Natural killer cell (primary cell): ENCODE data around the gene TGM2. TPM values are rescaled to one million over a fixed set of nuclear protein-coding genes. Genes with fewer than 3 reads are reported as not detected.

Experiments
- ATAC-seq, 3 donors: fragments of 150-1000 bp in 2 of 3; fragments of 200-7000 bp in 1 of 3; cut with Tn5 transposase; 1 replicate in 1 of 3; 2 replicates in 2 of 3; pipeline ENCODE4 v1.10.0; 2021; ENCODE audit warnings: mild to moderate bottlenecking in 2 of 3, moderate library complexity in 2 of 3
- DNase-seq, 2 donors: peaks; one replicate each; pipeline versions ENCODE4 v3.0.0 to v3.0.0-alpha.2; 2013 to 2021; ENCODE audit warnings: mixed read lengths in 1 of 2
- H3K27ac ChIP-seq: one replicate; pipeline ENCODE4 v1.5.1; 2013; ENCODE audit warnings: mild to moderate bottlenecking, low read length
- H3K27me3 ChIP-seq: one replicate; pipeline ENCODE4 v1.6.1; 2013; ENCODE audit warnings: low read length; ENCODE audit not compliant: control insufficient read depth, insufficient read depth
- H3K36me3 ChIP-seq: one replicate; pipeline ENCODE4 v1.6.1; 2013; ENCODE audit warnings: low read length; ENCODE audit not compliant: control insufficient read depth, insufficient read depth
- H3K4me1 ChIP-seq: one replicate; pipeline ENCODE4 v1.6.1; 2013; ENCODE audit warnings: low read length; ENCODE audit not compliant: control insufficient read depth, insufficient read depth
- H3K4me3 ChIP-seq: one replicate; pipeline ENCODE4 v1.5.1; 2013; ENCODE audit warnings: low read length
- H3K9me3 ChIP-seq: one replicate; pipeline ENCODE4 v1.6.1; 2013; ENCODE audit warnings: low read length; ENCODE audit not compliant: control insufficient read depth, insufficient read depth
- H3K27ac Mint-ChIP-seq, 2 donors: one replicate each; pipeline ENCODE4 v1.8.0; 2022; ENCODE audit warnings: mild to moderate bottlenecking in 2 of 2, mixed read lengths in 2 of 2, moderate library complexity in 1 of 2
- H3K27me3 Mint-ChIP-seq, 2 donors: one replicate each; pipeline ENCODE4 v1.8.0; 2022; ENCODE audit warnings: low read depth in 2 of 2, mixed read lengths in 2 of 2
- H3K36me3 Mint-ChIP-seq: one replicate; pipeline ENCODE4 v1.8.0; 2022; ENCODE audit warnings: mixed read lengths
- H3K4me1 Mint-ChIP-seq, 2 donors: one replicate each; pipeline ENCODE4 v1.8.0; 2022; ENCODE audit warnings: mixed read lengths in 2 of 2
- H3K4me3 Mint-ChIP-seq: one replicate; pipeline ENCODE4 v1.8.0; 2022; ENCODE audit warnings: mild to moderate bottlenecking, moderate library complexity, mixed read lengths
- H3K9me3 Mint-ChIP-seq, 2 donors: one replicate each; pipeline ENCODE4 v1.8.0; 2022; ENCODE audit warnings: mixed read lengths in 2 of 2
- WGBS: methylation state at CpG from one replicate; pipeline ENCODE4 v1.1.7; 2013; ENCODE audit warnings: missing lambda C conversion rate; ENCODE audit not compliant: insufficient coverage; 5-methylcytosine and 5-hydroxymethylcytosine counted together
- intact Hi-C: fragments of 100-400 bp; cut with micrococcal nuclease; formaldehyde crosslinking; loops from one replicate; pipeline ENCODE4 v1.14.2; 2022
- total RNA-seq, 4 donors: library from RNA; stranded (reverse); fragments of 120-200 nt in 1 of 4; gene quantifications; one replicate each; pipeline versions ENCODE4 v1.2.3 to v1.2.4, GENCODE V29; 2013 to 2022
- TF ChIP-seq, protein P1 (sequence below): fragments of 200-600 bp; IDR thresholded peaks from one replicate; pipeline ENCODE4 v1.8.0; 2022; ENCODE audit warnings: antibody characterized with exemption

The TGM2 gene
- total RNA-seq, 3 donors from 2014 or later (not counting 1 experiment from before 2014, with no cell fraction given): 0.33 TPM; not detected in 1

DNA sequence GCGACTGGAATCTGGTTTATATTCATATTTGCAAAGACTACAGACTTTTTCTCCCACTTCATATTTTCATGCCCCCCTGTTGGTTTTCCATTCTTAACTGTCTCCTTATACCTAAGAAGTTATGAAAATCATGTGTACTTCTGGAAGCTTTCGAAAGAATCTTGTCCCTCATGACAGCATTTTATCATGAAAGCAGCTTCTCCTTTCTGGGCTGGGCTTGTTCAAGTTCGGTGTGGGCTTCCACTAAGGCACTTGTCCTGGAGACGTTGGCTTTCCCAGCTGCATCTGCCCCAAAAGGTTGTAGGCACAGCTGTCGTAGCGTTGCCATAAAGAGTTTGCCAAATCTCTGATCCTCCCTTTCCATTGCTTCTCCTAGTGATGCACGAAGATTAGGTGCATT, 75.0 kb downstream of the TGM2 start:
- no peaks in the 10 kb centered on the region for H3K9me3 Mint-ChIP-seq
- Histone ChIP-seq H3K27me3 (no peaks in the 10 kb centered on the region), H3K4me1 (peaks cover 33% of the 10 kb centered on the region), H3K27ac (no peak overlapping the region), H3K9me3 (no peaks in the 10 kb centered on the region), H3K4me3 (no peak overlapping the region), H3K36me3 (peaks cover 31% of the 10 kb centered on the region)
- intact Hi-C loops: no loop called here
- H3K4me3 Mint-ChIP-seq: no peak overlapping the region
- no peak for DNase-seq
- no peaks in the 10 kb centered on the region for H3K36me3 Mint-ChIP-seq
- TF ChIP-seq, protein P1, sequence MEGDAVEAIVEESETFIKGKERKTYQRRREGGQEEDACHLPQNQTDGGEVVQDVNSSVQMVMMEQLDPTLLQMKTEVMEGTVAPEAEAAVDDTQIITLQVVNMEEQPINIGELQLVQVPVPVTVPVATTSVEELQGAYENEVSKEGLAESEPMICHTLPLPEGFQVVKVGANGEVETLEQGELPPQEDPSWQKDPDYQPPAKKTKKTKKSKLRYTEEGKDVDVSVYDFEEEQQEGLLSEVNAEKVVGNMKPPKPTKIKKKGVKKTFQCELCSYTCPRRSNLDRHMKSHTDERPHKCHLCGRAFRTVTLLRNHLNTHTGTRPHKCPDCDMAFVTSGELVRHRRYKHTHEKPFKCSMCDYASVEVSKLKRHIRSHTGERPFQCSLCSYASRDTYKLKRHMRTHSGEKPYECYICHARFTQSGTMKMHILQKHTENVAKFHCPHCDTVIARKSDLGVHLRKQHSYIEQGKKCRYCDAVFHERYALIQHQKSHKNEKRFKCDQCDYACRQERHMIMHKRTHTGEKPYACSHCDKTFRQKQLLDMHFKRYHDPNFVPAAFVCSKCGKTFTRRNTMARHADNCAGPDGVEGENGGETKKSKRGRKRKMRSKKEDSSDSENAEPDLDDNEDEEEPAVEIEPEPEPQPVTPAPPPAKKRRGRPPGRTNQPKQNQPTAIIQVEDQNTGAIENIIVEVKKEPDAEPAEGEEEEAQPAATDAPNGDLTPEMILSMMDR: no peak
- 98% methylated on average over 6 of the region's 7 CpGs for WGBS
- H3K27ac Mint-ChIP-seq: peak overlapping the region; percentile 72 to 98
- ATAC-seq: no peak
- no peaks in the 10 kb centered on the region for H3K27me3 Mint-ChIP-seq
- peaks cover 51 to 58% of the 10 kb centered on the region in 2 donors for H3K4me1 Mint-ChIP-seq

DNA sequence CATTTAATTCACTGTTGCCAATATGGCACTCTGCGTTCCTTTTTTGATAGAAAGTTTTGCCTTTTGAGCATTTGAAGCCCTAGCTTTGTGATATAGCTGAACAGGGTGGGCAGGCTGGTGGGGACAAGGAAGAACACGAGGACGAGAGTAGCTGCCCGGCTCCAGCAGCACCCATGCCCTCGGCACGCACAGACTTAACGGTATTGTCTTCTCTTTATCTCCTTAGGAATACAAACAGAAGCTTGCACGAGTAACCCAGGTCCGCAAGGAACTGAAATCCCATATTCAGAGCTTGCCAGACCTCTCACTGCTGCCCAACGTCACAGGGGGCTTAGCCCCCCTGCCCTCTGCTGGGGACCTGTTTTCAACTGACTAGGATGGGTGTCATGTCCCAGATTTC, 75.6 kb downstream of the TGM2 start:
- ATAC-seq (no peak), DNase-seq (no peak)
- Histone ChIP-seq H3K4me3 (no peak overlapping the region), H3K9me3 (no peaks in the 10 kb centered on the region), H3K36me3 (peaks cover 37% of the 10 kb centered on the region), H3K27ac (no peak overlapping the region), H3K27me3 (no peaks in the 10 kb centered on the region), H3K4me1 (peaks cover 27% of the 10 kb centered on the region)
- intact Hi-C loops: no loop called here
- Mint-ChIP-seq H3K9me3 (no peaks in the 10 kb centered on the region), H3K4me3 (no peak overlapping the region), H3K27ac (peak overlapping the region; percentile 72 to 98), H3K4me1 (peaks cover 46 to 57% of the 10 kb centered on the region in 2 donors), H3K27me3 (no peaks in the 10 kb centered on the region), H3K36me3 (no peaks in the 10 kb centered on the region)
- 89% methylated on average over 10 of the region's 10 CpGs for WGBS
- TF ChIP-seq, protein P1: no peak

DNA sequence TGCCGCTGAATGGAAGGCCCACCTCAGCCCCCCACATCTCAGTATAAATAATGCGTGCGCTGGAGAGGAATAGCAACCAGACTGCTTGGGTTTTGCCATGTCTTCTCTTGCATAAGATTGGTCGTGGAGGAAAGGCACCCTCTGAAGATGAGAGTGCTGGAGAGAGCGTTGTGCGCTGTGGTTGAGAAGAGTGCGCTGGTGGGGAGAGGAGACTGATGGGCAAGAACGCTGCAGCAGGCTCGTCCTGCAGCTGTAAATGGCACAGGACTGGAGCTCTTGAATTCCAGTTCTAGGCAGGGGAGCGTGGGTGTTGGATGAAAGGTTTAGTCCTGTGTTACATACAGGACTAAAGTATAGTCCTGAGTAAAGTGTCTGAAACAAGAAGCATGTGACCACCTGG, 80.0 kb downstream of the TGM2 start:
- Histone ChIP-seq H3K4me1 (no peaks in the 10 kb centered on the region), H3K4me3 (no peak overlapping the region), H3K9me3 (no peaks in the 10 kb centered on the region), H3K36me3 (peaks cover 44% of the 10 kb centered on the region), H3K27ac (no peak overlapping the region), H3K27me3 (no peaks in the 10 kb centered on the region)
- DNase-seq (no peak), ATAC-seq (no peak)
- H3K36me3 Mint-ChIP-seq: peaks cover 4% of the 10 kb centered on the region
- WGBS: 90% methylated on average over 10 of the region's 10 CpGs
- peak overlapping the region; percentile 33 to 34 for H3K27ac Mint-ChIP-seq
- no peak overlapping the region for H3K4me3 Mint-ChIP-seq
- peaks cover 21 to 37% of the 10 kb centered on the region in 2 donors for H3K4me1 Mint-ChIP-seq
- TF ChIP-seq, protein P1: no peak
- H3K9me3 Mint-ChIP-seq: no peaks in the 10 kb centered on the region
- intact Hi-C loops: no loop called here
- no peaks in the 10 kb centered on the region for H3K27me3 Mint-ChIP-seq

DNA sequence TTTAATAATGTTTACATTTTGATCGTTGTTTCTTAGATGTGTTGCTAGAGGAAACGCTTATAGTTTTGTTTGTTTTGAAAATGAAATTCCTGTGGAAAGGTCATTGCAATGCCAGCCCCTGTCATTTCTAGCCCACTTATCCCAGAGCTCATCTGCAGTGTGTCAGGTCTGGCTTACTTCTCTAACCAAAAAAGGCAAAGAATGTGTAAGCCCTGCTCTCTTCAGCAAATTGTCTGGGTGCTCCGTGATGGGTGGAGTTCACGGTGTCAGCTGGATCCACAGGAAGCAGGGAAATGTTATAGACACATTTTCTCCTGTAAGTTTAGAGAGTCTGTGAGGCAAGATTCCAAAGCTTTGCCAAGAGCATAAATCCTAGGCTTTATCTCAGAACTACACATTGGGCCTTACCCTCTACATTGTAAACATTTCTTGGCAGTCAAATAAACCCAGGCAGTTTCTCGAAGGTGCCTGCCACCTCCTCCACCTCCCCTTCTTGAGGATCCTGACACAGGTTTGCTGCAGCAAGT, 80.6 kb downstream of the TGM2 start:
- no peak overlapping the region for H3K27ac ChIP-seq
- Mint-ChIP-seq H3K9me3 (no peaks in the 10 kb centered on the region), H3K27ac (no peak overlapping the region), H3K4me1 (peaks cover 26 to 43% of the 10 kb centered on the region in 2 donors), H3K27me3 (no peaks in the 10 kb centered on the region), H3K4me3 (no peak overlapping the region), H3K36me3 (peaks cover 9% of the 10 kb centered on the region)
- ATAC-seq (no peak), DNase-seq (no peak)
- intact Hi-C loops: no loop called here
- H3K27me3 ChIP-seq: no peaks in the 10 kb centered on the region
- H3K4me3 ChIP-seq: no peak overlapping the region
- TF ChIP-seq, protein P1: no peak
- no peaks in the 10 kb centered on the region for H3K9me3 ChIP-seq
- peaks cover 41% of the 10 kb centered on the region for H3K36me3 ChIP-seq
- H3K4me1 ChIP-seq: no peaks in the 10 kb centered on the region
- WGBS: 82% methylated on average over 4 of the region's 5 CpGs
